BLaER1 (cell line): Measurements from ENCODE around the gene SURF6.
"Not testable (repeated sequence)": the region's sequence is repeated elsewhere in the genome, so short reads cannot be mapped to it uniquely, and the experiment has no call there.

Experiments used
- H3K27ac ChIP-seq: shearing (Covaris generic); formaldehyde crosslinking; 2 replicates; pipeline ENCODE4 v1.8.1; 2022
- H3K27me3 ChIP-seq: shearing (Covaris generic); formaldehyde crosslinking; 2 replicates; pipeline ENCODE4 v1.8.1; 2022
- H3K36me3 ChIP-seq: shearing (Covaris generic); formaldehyde crosslinking; 2 replicates; pipeline ENCODE4 v1.8.1; 2022
- H3K4me1 ChIP-seq: shearing (Covaris generic); formaldehyde crosslinking; 2 replicates; pipeline ENCODE4 v1.8.1; 2022
- H3K4me2 ChIP-seq: shearing (Covaris generic); formaldehyde crosslinking; 2 replicates; pipeline ENCODE4 v1.8.1; 2022
- H3K4me3 ChIP-seq: shearing (Covaris generic); formaldehyde crosslinking; 2 replicates; pipeline ENCODE4 v1.8.1; 2022
- H3K9ac ChIP-seq: shearing (Covaris generic); formaldehyde crosslinking; 2 replicates; pipeline ENCODE4 v1.8.1; 2022
- H3K9me3 ChIP-seq: shearing (Covaris generic); formaldehyde crosslinking; 2 replicates; pipeline ENCODE4 v1.8.1; 2022
- H4K20me1 ChIP-seq: shearing (Covaris generic); formaldehyde crosslinking; 2 replicates; pipeline ENCODE4 v1.8.1; 2022
- Cebpa-rat ChIP-seq: shearing (Covaris generic); IDR thresholded peaks from 2 replicates; pipeline ENCODE4 v1.8.1; 2022

The SURF6 gene

GRCh38 chr9:133307301-133307700, 28.7 kb downstream of the SURF6 start:
- H3K27me3 ChIP-seq: no peaks in the 10 kb centered on the region
- H3K9me3 ChIP-seq: no peaks in the 10 kb centered on the region
- no peak overlapping the region for H3K9ac ChIP-seq
- no peaks in the 10 kb centered on the region for H3K36me3 ChIP-seq
- no peak overlapping the region for H3K4me3 ChIP-seq
- H4K20me1 ChIP-seq: no peaks in the 10 kb centered on the region
- H3K27ac ChIP-seq: no peak overlapping the region
- H3K4me1 ChIP-seq: peaks cover 6% of the 10 kb centered on the region
- no peak for TF ChIP-seq Cebpa-rat
- no peak overlapping the region for H3K4me2 ChIP-seq

DNA sequence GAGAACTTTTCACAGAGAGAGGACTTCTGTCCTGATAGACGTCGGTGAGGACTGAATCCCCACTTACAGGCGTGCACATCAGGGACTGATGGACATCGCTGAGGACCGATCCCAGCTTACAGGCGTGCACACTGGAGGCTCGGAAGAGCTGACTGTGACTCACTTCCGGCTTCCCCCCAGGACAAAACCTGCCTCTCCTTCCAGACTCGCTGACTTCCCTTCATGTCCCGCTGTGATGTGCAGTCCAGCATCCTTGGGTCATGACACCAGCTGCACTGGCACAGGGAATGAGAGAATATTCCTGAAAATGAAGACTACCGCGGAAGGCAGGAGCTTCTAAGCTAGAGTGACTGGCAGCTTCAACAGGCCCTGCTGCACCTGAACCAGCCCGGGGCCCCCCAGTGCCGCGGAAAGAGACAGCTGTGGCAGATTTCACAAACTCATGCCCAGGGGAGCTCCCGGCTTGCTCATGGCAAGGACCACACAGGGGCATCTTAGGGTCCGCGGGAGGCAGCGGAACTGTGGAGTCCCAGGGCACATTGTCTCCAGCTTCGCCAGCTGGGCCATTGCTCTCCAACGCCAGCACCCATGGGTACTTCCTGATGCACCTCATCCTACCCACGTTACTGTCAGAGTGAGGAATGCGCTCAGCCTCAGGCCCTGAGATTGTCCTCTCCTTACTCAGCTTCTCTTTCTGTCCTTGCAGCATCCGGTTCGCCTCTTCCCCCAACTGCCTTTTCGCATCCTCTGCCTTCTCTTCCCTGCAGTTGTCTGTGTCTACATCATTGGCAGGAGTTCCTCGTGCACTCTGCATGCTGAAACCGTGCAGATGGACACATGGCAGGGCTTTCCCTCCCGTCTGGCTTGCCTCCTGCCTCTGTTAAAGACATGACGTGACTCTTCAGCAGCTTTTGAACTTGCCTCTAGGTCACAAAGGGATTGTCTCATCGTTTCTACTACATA, 29.5 kb downstream of the SURF6 start:
- no peaks in the 10 kb centered on the region for H4K20me1 ChIP-seq
- H3K27me3 ChIP-seq: no peaks in the 10 kb centered on the region
- no peak overlapping the region for H3K4me3 ChIP-seq
- H3K9ac ChIP-seq: no peak overlapping the region
- H3K9me3 ChIP-seq: no peaks in the 10 kb centered on the region
- H3K36me3 ChIP-seq: no peaks in the 10 kb centered on the region
- H3K27ac ChIP-seq: no peak overlapping the region
- TF ChIP-seq Cebpa-rat: no peak
- H3K4me1 ChIP-seq: peaks cover 6% of the 10 kb centered on the region
- H3K4me2 ChIP-seq: no peak overlapping the region

- H3K4me3 ChIP-seq: no peak overlapping the region
- H3K4me1 ChIP-seq: peaks cover 6% of the 10 kb centered on the region
- TF ChIP-seq Cebpa-rat: no peak
- H3K27me3 ChIP-seq: no peaks in the 10 kb centered on the region
- no peaks in the 10 kb centered on the region for H3K9me3 ChIP-seq
- no peaks in the 10 kb centered on the region for H4K20me1 ChIP-seq
- H3K27ac ChIP-seq: no peak overlapping the region
- H3K36me3 ChIP-seq: no peaks in the 10 kb centered on the region
- no peak overlapping the region for H3K9ac ChIP-seq
- no peak overlapping the region for H3K4me2 ChIP-seq
These were observed 30.3 kb downstream of the SURF6 start for GRCh38 chr9:133305731-133306130.

GRCh38 chr9:133304477-133305377, 31.3 kb downstream of the SURF6 start:
- Histone ChIP-seq H3K9me3 (no peaks in the 10 kb centered on the region), H3K36me3 (no peaks in the 10 kb centered on the region), H3K27ac (no peak overlapping the region), H4K20me1 (no peaks in the 10 kb centered on the region), H3K9ac (no peak overlapping the region), H3K4me1 (peaks cover 6% of the 10 kb centered on the region), H3K27me3 (no peaks in the 10 kb centered on the region), H3K4me2 (no peak overlapping the region), H3K4me3 (no peak overlapping the region)
- TF ChIP-seq Cebpa-rat: no peak

GRCh38 chr9:133304158-133304470, 31.9 kb downstream of the SURF6 start:
- no peaks in the 10 kb centered on the region for H3K36me3 ChIP-seq
- no peak overlapping the region for H3K27ac ChIP-seq
- H4K20me1 ChIP-seq: no peaks in the 10 kb centered on the region
- no peak overlapping the region for H3K4me3 ChIP-seq
- H3K4me2 ChIP-seq: no peak overlapping the region
- peaks cover 6% of the 10 kb centered on the region for H3K4me1 ChIP-seq
- H3K9me3 ChIP-seq: no peaks in the 10 kb centered on the region
- no peaks in the 10 kb centered on the region for H3K27me3 ChIP-seq
- no peak for TF ChIP-seq Cebpa-rat
- no peak overlapping the region for H3K9ac ChIP-seq

GRCh38 chr9:133303266-133304157, 32.5 kb downstream of the SURF6 start:
- no peaks in the 10 kb centered on the region for H3K9me3 ChIP-seq
- peaks cover 6% of the 10 kb centered on the region for H3K4me1 ChIP-seq
- H3K4me3 ChIP-seq: no peak overlapping the region
- H3K27me3 ChIP-seq: no peaks in the 10 kb centered on the region
- H3K27ac ChIP-seq: no peak overlapping the region
- TF ChIP-seq Cebpa-rat: no peak
- no peaks in the 10 kb centered on the region for H3K36me3 ChIP-seq
- no peak overlapping the region for H3K9ac ChIP-seq
- H3K4me2 ChIP-seq: no peak overlapping the region
- no peaks in the 10 kb centered on the region for H4K20me1 ChIP-seq

GRCh38 chr9:133301253-133302230, 34.4 kb downstream of the SURF6 start:
- Histone ChIP-seq H3K36me3 (no peaks in the 10 kb centered on the region), H3K4me3 (no peak overlapping the region), H3K27ac (no peak overlapping the region), H3K4me1 (peaks cover 3% of the 10 kb centered on the region), H4K20me1 (no peaks in the 10 kb centered on the region), H3K4me2 (no peak overlapping the region), H3K27me3 (no peaks in the 10 kb centered on the region), H3K9ac (no peak overlapping the region), H3K9me3 (no peaks in the 10 kb centered on the region)
- no peak for TF ChIP-seq Cebpa-rat

DNA sequence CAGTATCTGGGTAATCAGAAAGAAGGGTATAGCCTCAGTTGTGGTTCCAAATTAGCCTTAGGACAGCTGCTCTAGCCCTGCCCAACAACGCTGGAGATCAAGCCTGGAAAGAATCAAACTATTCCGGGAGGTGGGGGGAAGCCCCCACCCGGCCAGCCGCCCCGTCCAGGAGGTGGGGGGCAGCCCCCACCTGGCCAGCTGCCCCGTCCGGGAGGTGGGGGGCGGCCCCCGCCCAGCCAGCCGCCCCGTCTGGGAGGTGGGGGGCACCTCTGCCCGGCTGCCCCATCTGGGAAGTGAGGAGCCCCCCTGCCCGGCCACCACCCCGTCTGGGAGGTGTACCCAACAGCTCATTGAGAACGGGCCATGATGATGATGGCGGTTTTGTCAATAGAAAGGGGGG, 36.0 kb downstream of the SURF6 start:
- H3K4me2 ChIP-seq, H4K20me1 ChIP-seq, H3K27ac ChIP-seq, H3K27me3 ChIP-seq, H3K9me3 ChIP-seq, H3K36me3 ChIP-seq, H3K9ac ChIP-seq, H3K4me3 ChIP-seq, H3K4me1 ChIP-seq: not testable (repeated sequence)
